Measurements from ENCODE around the gene DHTKD1.

The DHTKD1 gene

DNA sequence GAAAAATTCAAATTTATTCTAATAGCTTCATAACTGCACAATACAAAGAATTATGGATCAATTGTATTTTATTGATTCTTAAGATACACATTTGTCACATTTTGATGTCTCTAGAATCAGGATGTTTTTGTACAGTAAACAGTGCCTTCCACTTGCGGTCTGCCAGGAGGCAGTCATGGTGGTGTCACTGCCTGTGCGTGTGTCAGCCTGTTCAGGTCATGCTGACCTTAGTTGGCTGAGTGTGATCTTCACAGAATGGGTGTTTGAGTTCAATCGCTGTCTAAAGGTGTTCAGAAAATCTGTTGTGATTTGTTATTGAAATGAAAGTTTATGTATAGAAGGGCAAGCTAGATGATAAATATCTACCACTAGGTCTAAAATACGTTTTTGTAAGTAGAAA, 81.4 kb downstream of the DHTKD1 start:
- TF ChIP-seq, protein P1, sequence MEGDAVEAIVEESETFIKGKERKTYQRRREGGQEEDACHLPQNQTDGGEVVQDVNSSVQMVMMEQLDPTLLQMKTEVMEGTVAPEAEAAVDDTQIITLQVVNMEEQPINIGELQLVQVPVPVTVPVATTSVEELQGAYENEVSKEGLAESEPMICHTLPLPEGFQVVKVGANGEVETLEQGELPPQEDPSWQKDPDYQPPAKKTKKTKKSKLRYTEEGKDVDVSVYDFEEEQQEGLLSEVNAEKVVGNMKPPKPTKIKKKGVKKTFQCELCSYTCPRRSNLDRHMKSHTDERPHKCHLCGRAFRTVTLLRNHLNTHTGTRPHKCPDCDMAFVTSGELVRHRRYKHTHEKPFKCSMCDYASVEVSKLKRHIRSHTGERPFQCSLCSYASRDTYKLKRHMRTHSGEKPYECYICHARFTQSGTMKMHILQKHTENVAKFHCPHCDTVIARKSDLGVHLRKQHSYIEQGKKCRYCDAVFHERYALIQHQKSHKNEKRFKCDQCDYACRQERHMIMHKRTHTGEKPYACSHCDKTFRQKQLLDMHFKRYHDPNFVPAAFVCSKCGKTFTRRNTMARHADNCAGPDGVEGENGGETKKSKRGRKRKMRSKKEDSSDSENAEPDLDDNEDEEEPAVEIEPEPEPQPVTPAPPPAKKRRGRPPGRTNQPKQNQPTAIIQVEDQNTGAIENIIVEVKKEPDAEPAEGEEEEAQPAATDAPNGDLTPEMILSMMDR (IDR thresholded peaks at IDR 0.05): no peak
- peaks cover 4% of the 10 kb centered on the region for H3K36me3 ChIP-seq
- H3K9me3 ChIP-seq: no peaks in the 10 kb centered on the region
- no peak overlapping the region for H3K4me3 ChIP-seq (ENCODE audit: low read depth in 1 of 2, low read length in 1 of 2)
- H3K27ac ChIP-seq: no peak overlapping the region
- H3K4me1 ChIP-seq (ENCODE audit: control insufficient read depth in 1 of 2, insufficient read depth in 1 of 2, low read depth in 1 of 2, low read length in 1 of 2): no peaks in the 10 kb centered on the region
- H3K27me3 ChIP-seq: peaks cover 12% of the 10 kb centered on the region

DNA sequence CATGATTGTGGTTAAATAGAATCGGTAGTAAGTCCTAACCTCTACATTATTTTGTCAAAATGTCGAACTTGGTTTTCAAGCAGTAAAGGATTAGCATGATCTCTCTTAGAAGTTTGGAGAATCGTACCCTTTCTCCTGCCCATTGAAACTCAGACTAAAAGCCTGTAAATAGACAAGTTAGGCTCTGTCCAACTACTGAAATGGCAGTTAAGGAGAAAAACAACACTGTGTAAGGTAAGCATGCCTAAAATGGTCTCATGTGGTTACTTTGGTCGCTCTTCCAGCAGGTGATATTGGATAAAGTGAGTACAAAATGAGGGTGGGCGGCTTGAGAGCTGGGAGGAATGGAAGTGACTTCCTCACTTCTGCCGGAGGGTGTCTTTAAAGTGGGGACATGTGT, 85.8 kb downstream of the DHTKD1 start:
- Histone ChIP-seq H3K27me3 (peaks cover 43% of the 10 kb centered on the region), H3K27ac (no peak overlapping the region), H3K36me3 (peaks cover 2% of the 10 kb centered on the region), H3K4me1 (ENCODE audit: control insufficient read depth in 1 of 2, insufficient read depth in 1 of 2, low read depth in 1 of 2, low read length in 1 of 2) (peaks cover 9 to 11% of the 10 kb centered on the region in 2 experiments), H3K9me3 (no peaks in the 10 kb centered on the region), H3K4me3 (ENCODE audit: low read depth in 1 of 2, low read length in 1 of 2) (no peak overlapping the region)
- TF ChIP-seq, protein P1 (IDR thresholded peaks at IDR 0.05): no peak

DNA sequence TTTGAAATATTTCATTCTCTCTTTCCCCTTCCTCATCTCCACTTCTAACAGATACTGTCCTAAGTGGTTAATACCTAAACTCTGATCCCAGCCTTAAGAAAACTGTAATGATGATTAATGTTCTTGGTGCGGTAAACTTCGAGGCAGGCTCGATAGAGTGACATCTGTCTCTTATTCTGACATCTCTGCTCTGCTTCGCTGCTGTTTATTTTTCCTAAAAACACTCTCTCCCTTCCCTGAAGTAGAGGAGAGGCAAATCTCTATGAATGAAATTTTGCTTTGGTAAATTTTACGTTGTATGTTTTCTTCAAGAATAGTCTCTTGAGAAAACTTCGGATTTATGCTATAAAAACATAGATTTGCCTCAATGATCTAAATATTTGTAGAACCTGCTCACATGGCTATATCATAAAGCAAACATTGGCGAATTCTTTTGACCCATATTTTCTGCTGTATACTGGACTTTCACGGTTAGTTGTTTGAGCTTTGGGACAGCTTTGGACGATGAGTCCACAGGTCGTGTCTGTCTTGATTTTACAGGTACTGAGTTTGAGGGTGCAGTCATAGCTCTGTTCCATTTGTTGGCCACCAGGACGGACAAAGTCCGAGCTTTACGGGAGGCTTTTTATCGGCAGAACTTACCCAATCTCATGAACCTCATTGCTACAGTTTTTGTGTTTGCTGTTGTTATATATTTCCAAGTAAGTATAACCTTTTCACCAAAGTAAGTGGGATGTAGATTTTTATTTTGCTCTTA, 87.8 kb downstream of the DHTKD1 start:
- Histone ChIP-seq H3K27me3 (peaks cover 56% of the 10 kb centered on the region), H3K4me1 (ENCODE audit: control insufficient read depth in 1 of 2, insufficient read depth in 1 of 2, low read depth in 1 of 2, low read length in 1 of 2) (peaks cover 9 to 11% of the 10 kb centered on the region in 2 experiments), H3K36me3 (peaks cover 10% of the 10 kb centered on the region), H3K9me3 (no peaks in the 10 kb centered on the region), H3K4me3 (ENCODE audit: low read depth in 1 of 2, low read length in 1 of 2) (no peak overlapping the region), H3K27ac (no peak overlapping the region)
- TF ChIP-seq, protein P1 (IDR thresholded peaks at IDR 0.05): no peak

DNA sequence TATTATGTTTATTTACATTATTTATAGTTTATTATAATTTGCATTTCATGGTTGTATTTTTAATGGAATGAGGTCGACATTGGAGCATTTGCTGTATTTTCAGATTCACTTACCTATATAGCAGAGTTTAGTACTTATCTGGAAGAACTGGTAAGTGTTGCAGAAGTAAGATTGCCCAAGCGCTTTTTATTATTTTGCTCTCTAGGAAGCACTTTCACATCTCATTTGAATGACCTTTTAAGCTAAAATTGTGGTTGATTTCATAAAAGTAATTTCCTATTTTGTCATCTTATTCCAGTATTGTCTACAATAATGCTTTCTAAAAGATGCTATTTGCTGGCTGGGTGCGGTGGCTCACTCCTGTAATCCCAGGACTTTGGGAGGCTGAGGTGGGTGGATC, 89.4 kb downstream of the DHTKD1 start:
- Histone ChIP-seq H3K9me3 (no peaks in the 10 kb centered on the region), H3K4me3 (ENCODE audit: low read depth in 1 of 2, low read length in 1 of 2) (no peak overlapping the region), H3K36me3 (peaks cover 19% of the 10 kb centered on the region), H3K27ac (no peak overlapping the region), H3K27me3 (peaks cover 62% of the 10 kb centered on the region), H3K4me1 (ENCODE audit: control insufficient read depth in 1 of 2, insufficient read depth in 1 of 2, low read depth in 1 of 2, low read length in 1 of 2) (peaks cover 9 to 11% of the 10 kb centered on the region in 2 experiments)
- TF ChIP-seq, protein P1 (IDR thresholded peaks at IDR 0.05): no peak

DNA sequence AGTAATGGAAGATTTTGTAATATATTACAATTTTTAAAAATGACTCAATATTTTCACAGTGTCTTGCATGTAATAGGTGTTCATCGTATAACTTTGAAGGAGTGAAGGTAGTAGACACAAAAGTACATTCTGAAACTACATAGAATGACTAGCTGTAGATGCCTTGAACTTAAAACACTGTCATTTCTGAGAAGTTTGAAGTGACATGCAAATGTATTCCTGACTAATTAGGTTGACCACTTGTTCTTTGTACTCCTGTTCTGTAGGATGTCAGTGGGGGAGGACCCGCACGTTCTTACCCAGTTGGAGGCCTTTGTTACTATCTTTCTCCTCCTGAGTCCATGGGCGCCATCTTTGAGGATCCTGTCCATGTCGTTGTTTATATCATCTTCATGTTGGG, 91.9 kb downstream of the DHTKD1 start:
- Histone ChIP-seq H3K27ac (no peak overlapping the region), H3K27me3 (peaks cover 45% of the 10 kb centered on the region), H3K4me3 (ENCODE audit: low read depth in 1 of 2, low read length in 1 of 2) (no peak overlapping the region), H3K9me3 (no peaks in the 10 kb centered on the region), H3K36me3 (peaks cover 35% of the 10 kb centered on the region), H3K4me1 (ENCODE audit: control insufficient read depth in 1 of 2, insufficient read depth in 1 of 2, low read depth in 1 of 2, low read length in 1 of 2) (peaks cover 9 to 11% of the 10 kb centered on the region in 2 experiments)
- TF ChIP-seq, protein P1 (IDR thresholded peaks at IDR 0.05): no peak

Measured in neutrophil (primary cell).